ENCODE measurements around the gene PP2D1. TPM values are rescaled to one million over a fixed set of nuclear protein-coding genes. Genes with fewer than 3 reads are reported as not detected.

Gene PP2D1
- total RNA-seq, 1 experiment from 2014 or later: not detected

Other genes with a start within 250 kb of the PP2D1 start
- 0.46 TPM for gene EFHB, start 78.0 kb downstream of the PP2D1 start, total RNA-seq (2021; ENCODE audit: unreplicated experiment)
- gene RAB5A, start 65.2 kb downstream of the PP2D1 start, total RNA-seq (2021; ENCODE audit: unreplicated experiment): 31.2 TPM
- gene KAT2B, start 28.2 kb upstream of the PP2D1 start, total RNA-seq (2021; ENCODE audit: unreplicated experiment): 16.4 TPM
- gene SGO1, start 173.9 kb upstream of the PP2D1 start, total RNA-seq (2021; ENCODE audit: unreplicated experiment): 14.8 TPM